Stimulated activated CD4-positive, alpha-beta T cell treated with anti-CD3 and anti-CD28 coated beads, Interleukin-4, amount 100 ng/mL, for 1 hour (primary cell): ENCODE data around the gene PRKCE.

Experiments used
- DNase-seq: peaks from one replicate; pipeline ENCODE4 v3.0.0-alpha.2; 2020

The PRKCE gene

GRCh38 chr2:46101557-46102220 is 450.2 kb downstream of the PRKCE start:
- DNase-seq: no peak

GRCh38 chr2:46106690-46107089 is 455.2 kb downstream of the PRKCE start:
- DNase-seq: no peak

GRCh38 chr2:46114996-46115395 is 463.5 kb downstream of the PRKCE start:
- DNase-seq: no peak

GRCh38 chr2:46116150-46116549 is 464.7 kb downstream of the PRKCE start:
- DNase-seq: no peak

- no peak for DNase-seq
Observed at GRCh38 chr2:46116553-46116991, 465.1 kb downstream of the PRKCE start.

- no peak for DNase-seq
Observed at GRCh38 chr2:46117379-46117778, 465.9 kb downstream of the PRKCE start.

- DNase-seq: no peak
Observed at GRCh38 chr2:46117994-46118393, 466.5 kb downstream of the PRKCE start.

- no peak for DNase-seq
Observed at GRCh38 chr2:46118656-46119371, 467.3 kb downstream of the PRKCE start.

- no peak for DNase-seq
Observed at GRCh38 chr2:46119453-46119852, 468.0 kb downstream of the PRKCE start.

GRCh38 chr2:46120792-46121555 is 469.5 kb downstream of the PRKCE start:
- no peak for DNase-seq

- no peak for DNase-seq
Observed at GRCh38 chr2:46122318-46122976, 471.0 kb downstream of the PRKCE start.

- DNase-seq: no peak
Observed at GRCh38 chr2:46123013-46123412, 471.5 kb downstream of the PRKCE start.

GRCh38 chr2:46125798-46126197 is 474.3 kb downstream of the PRKCE start:
- DNase-seq: no peak

GRCh38 chr2:46126571-46126970 is 475.1 kb downstream of the PRKCE start:
- no peak for DNase-seq

- no peak for DNase-seq
Observed at GRCh38 chr2:46127176-46127575, 475.7 kb downstream of the PRKCE start.

- no peak for DNase-seq
Observed at GRCh38 chr2:46130511-46130910, 479.0 kb downstream of the PRKCE start.

- no peak for DNase-seq
Observed at GRCh38 chr2:46132996-46133395, 481.5 kb downstream of the PRKCE start.

GRCh38 chr2:46134531-46135227 is 483.2 kb downstream of the PRKCE start:
- DNase-seq: no peak

GRCh38 chr2:46135228-46135855 is 483.9 kb downstream of the PRKCE start:
- DNase-seq: no peak

GRCh38 chr2:46135958-46136357 is 484.5 kb downstream of the PRKCE start:
- no peak for DNase-seq

GRCh38 chr2:46136481-46136880 is 485.0 kb downstream of the PRKCE start:
- no peak for DNase-seq

- no peak for DNase-seq
Observed at GRCh38 chr2:46136953-46137352, 485.5 kb downstream of the PRKCE start.
